Measurements from ENCODE around the gene TEX53.

TEX53 gene

GRCh38 chr9:114696814-114697544, 39.4 kb upstream of the TEX53 start:
- H3K4me3 ChIP-seq (replicated peaks; ENCODE audit: insufficient read depth, low read length) = no peak overlapping the region
- TF ChIP-seq POLR2AphosphoS5 (IDR thresholded peaks at IDR 0.05; ENCODE audit: low read depth) (no peak), SPI1 (IDR thresholded peaks at IDR 0.05; ENCODE audit: borderline replicate concordance, low read depth) (no peak), CTCF (IDR thresholded peaks at IDR 0.05; ENCODE audit: insufficient read depth, low read length) (no peak), GABPA (IDR thresholded peaks at IDR 0.05; ENCODE audit: low read depth) (no peak), REST (IDR thresholded peaks at IDR 0.05; ENCODE audit: insufficient replicate concordance, low read depth) (no peak)
- DNase-seq (ENCODE audit: low read depth in 1 of 2, low spot score in 1 of 2) = no peak
- peaks cover 3% of the 10 kb centered on the region for H3K27me3 ChIP-seq (ENCODE audit: insufficient read depth, poor library complexity, severe bottlenecking)
- H3K27ac ChIP-seq (replicated peaks) = no peak overlapping the region

- peaks cover 5% of the 10 kb centered on the region for H3K27me3 ChIP-seq (ENCODE audit: insufficient read depth, poor library complexity, severe bottlenecking)
- H3K27ac ChIP-seq (replicated peaks) = no peak overlapping the region
- DNase-seq (ENCODE audit: low read depth in 1 of 2, low spot score in 1 of 2) = no peak
- H3K4me3 ChIP-seq (replicated peaks; ENCODE audit: insufficient read depth, low read length) = no peak overlapping the region
- TF ChIP-seq REST (IDR thresholded peaks at IDR 0.05; ENCODE audit: insufficient replicate concordance, low read depth) = no peak
- no peak for TF ChIP-seq POLR2AphosphoS5 (IDR thresholded peaks at IDR 0.05; ENCODE audit: low read depth)
- no peak for TF ChIP-seq GABPA (IDR thresholded peaks at IDR 0.05; ENCODE audit: low read depth)
- TF ChIP-seq SPI1 (IDR thresholded peaks at IDR 0.05; ENCODE audit: borderline replicate concordance, low read depth) = no peak
- TF ChIP-seq CTCF (IDR thresholded peaks at IDR 0.05; ENCODE audit: insufficient read depth, low read length) = no peak
Measured at GRCh38 chr9:114695948-114696347, 38.3 kb upstream of the TEX53 start.

- DNase-seq (ENCODE audit: low read depth in 1 of 2, low spot score in 1 of 2) = no peak
Measured at GRCh38 chr9:114694719-114695269, 37.2 kb upstream of the TEX53 start.

More at GRCh38 chr9:114694719-114695269, 37.2 kb upstream of the TEX53 start:
- H3K27me3 ChIP-seq (ENCODE audit: insufficient read depth, poor library complexity, severe bottlenecking) = peaks cover 5% of the 10 kb centered on the region
- H3K27ac ChIP-seq (replicated peaks) = no peak overlapping the region
- TF ChIP-seq GABPA (IDR thresholded peaks at IDR 0.05; ENCODE audit: low read depth) = no peak
- TF ChIP-seq POLR2AphosphoS5 (IDR thresholded peaks at IDR 0.05; ENCODE audit: low read depth) = no peak
- no peak for TF ChIP-seq REST (IDR thresholded peaks at IDR 0.05; ENCODE audit: insufficient replicate concordance, low read depth)
- TF ChIP-seq SPI1 (IDR thresholded peaks at IDR 0.05; ENCODE audit: borderline replicate concordance, low read depth) = no peak
- TF ChIP-seq CTCF (IDR thresholded peaks at IDR 0.05; ENCODE audit: insufficient read depth, low read length) = no peak
- no peak overlapping the region for H3K4me3 ChIP-seq (replicated peaks; ENCODE audit: insufficient read depth, low read length)

Data from HL-60 (cell line).